BJ (cell line): ENCODE measurements around the gene CTSE. TPM values are rescaled to one million over a fixed set of nuclear protein-coding genes. Genes with fewer than 3 reads are reported as not detected.
A peak's percentile ranks its signal among the peaks of the same experiment; 100 is the strongest.

ENCODE experiments used
- CTCF ChIA-PET: fragments of 350-600 bp; formaldehyde crosslinking; extraction: SDS; loops from one replicate; lab custom pipeline; 2021; ENCODE audit warnings: antibody characterized with exemption, inconsistent platforms; lab: Yijun Ruan, JAX
- POLR2A ChIA-PET: fragments of 300-600 bp; sonication (Branson Sonifier 250); formaldehyde crosslinking; extraction: SDS; loops from one replicate; lab custom pipeline; 2021; ENCODE audit warnings: antibody characterized with exemption; lab: Charles Lee
- DNase-seq: peaks from one replicate; pipeline ENCODE4 v3.0.0-alpha.2; 2011; ENCODE audit warnings: low read depth
- H3K27me3 ChIP-seq: 2 replicates; pipeline ENCODE4 v1.6.0; 2011; ENCODE audit warnings: low read length; ENCODE audit not compliant: control insufficient read depth, insufficient read depth
- H3K36me3 ChIP-seq: 2 replicates; pipeline ENCODE4 v1.5.1; 2011; ENCODE audit warnings: low read length; ENCODE audit not compliant: control insufficient read depth, insufficient read depth
- H3K4me3 ChIP-seq: 2 replicates; pipeline ENCODE4 v1.5.1; 2011; ENCODE audit warnings: low read depth, mild to moderate bottlenecking, control low read depth, low read length
- polyA plus RNA-seq: library from polyadenylated mRNA; depleted of rRNA; stranded (reverse); fragments of >200 nt; gene quantifications from 2 replicates; pipeline ENCODE4 v1.2.3, GENCODE V29; 2011
- TF ChIP-seq, protein P1 (sequence below): IDR thresholded peaks from 2 replicates; pipeline ENCODE4 v1.5.1; 2011; ENCODE audit warnings: low read depth, mild to moderate bottlenecking, control low read depth, inconsistent platforms, low read length, moderate library complexity; ENCODE audit not compliant: insufficient read depth

CTSE gene
- polyA plus RNA-seq, 1 experiment: not detected

DNA sequence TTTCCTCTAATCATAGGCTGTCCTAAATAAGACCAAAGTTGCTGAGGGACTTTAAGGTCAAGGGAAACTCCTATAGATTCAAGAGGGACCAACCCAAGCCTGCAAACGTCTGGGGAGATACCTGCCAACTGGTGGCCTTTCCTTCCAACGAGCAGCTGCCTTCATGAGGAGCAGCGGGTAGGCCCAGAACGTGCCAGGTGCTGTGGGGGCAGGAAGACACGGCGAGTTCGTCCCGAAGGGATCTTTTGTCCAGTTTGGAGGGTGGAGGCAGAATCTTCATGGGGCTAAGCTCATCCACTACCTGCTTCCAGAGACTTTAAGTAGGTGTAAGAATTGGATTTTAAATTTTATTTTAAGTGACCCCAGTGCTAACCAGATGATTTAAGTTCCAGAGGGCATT lies 54.5 kb downstream of the CTSE start:
- CTCF ChIA-PET: interaction anchor here (0.6 to 11.9 kb wide), 5 partner anchors 8 to 178 kb away, joined by 3 to 84 read pairs (median 9); no protein-coding TSS in a partner anchor
- POLR2A ChIA-PET: no interaction called here
- TF ChIP-seq, protein P1, sequence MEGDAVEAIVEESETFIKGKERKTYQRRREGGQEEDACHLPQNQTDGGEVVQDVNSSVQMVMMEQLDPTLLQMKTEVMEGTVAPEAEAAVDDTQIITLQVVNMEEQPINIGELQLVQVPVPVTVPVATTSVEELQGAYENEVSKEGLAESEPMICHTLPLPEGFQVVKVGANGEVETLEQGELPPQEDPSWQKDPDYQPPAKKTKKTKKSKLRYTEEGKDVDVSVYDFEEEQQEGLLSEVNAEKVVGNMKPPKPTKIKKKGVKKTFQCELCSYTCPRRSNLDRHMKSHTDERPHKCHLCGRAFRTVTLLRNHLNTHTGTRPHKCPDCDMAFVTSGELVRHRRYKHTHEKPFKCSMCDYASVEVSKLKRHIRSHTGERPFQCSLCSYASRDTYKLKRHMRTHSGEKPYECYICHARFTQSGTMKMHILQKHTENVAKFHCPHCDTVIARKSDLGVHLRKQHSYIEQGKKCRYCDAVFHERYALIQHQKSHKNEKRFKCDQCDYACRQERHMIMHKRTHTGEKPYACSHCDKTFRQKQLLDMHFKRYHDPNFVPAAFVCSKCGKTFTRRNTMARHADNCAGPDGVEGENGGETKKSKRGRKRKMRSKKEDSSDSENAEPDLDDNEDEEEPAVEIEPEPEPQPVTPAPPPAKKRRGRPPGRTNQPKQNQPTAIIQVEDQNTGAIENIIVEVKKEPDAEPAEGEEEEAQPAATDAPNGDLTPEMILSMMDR: no peak

DNA sequence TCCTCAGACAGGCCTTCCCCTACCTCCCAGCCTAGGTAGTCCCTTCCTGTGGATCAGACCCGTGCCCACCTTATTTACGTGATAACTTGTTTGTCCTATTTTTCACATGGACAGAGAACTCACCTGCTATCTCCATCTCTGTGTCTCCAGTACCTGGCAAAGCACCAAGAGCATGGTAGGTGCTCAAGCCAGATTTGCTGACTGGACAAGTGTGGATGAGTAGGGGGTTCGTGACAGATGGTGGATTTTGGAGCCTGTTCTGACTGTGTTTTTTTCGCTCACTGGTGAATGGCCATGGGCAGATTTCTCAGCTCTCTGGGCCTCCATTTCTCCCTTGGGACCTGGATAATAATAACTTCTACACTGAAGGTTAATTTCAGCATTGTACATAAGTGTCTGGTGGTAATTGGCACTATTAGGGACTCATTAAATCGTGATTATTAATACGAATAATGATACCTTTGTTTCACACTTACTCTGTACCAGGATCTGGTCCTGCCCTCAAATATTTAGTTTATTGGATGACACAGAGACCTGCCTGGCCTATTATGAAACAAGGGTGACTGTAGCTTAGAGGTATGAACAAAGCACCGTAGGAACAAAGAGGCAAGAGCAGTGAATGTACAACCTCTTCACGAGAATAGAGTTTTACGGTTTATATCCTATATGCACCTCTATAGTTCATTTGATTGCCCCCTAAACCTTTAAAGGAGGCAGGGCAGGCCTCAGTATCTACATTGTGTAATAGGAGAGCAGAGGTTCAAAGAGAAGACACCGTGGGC lies 56.0 kb downstream of the CTSE start:
- Histone ChIP-seq H3K36me3 (no peaks in the 10 kb centered on the region), H3K4me3 (no peak overlapping the region), H3K27me3 (no peaks in the 10 kb centered on the region)
- CTCF ChIA-PET: interaction anchor here (0.9 to 11.9 kb wide), 6 partner anchors 10 to 176 kb away, joined by 3 to 84 read pairs (median 6); no protein-coding TSS in a partner anchor
- DNase-seq: no peak
- POLR2A ChIA-PET: no interaction called here
- TF ChIP-seq, protein P1: no peak

More for the DNA sequence above, 54.5 kb downstream of the CTSE start:
- Histone ChIP-seq H3K36me3 (no peaks in the 10 kb centered on the region), H3K4me3 (no peak overlapping the region), H3K27me3 (no peaks in the 10 kb centered on the region)
- no peak for DNase-seq

DNA sequence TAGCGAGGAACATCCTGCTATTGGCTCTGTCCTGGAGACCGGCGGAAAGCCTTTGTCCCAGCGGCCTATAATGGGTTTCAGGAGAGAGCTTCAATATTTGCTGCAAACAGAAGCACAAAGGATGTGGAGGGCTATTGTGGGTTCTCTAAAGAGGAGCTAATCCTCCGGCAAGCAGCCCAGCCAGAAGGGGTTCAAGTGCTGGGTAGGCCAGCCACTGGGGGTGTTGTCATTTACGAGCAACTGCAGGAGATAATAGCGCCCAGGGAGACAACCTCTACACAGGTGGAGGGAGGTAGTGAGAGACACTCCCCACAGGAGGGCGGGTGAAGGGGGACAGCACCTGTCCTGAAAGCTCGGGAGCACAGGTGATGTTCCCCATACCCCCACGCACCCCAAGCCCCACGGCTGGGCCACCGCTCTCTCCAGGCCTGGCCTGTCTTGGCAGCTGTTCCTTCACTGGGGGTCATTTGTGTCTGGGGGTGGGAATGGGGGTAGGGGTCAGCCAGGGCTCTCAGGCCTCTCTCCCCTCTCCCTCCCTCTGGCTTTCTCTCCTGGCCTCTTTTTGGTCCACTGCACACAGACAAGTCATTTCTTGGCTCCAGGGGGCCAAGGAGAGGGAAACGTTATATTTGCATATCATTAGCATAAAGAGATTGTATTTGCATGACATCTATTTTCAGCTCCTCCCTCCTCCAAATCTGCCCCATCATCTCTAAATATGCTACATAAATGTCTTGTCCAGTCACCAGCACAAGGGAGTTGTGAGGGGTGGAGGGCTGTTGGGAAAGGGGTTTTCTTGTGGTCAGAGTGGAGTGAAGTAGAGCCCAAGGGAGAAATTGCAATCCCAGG lies 58.4 kb downstream of the CTSE start:
- TF ChIP-seq, protein P1: no peak
- H3K36me3 ChIP-seq: no peaks in the 10 kb centered on the region
- CTCF ChIA-PET: interaction anchor here (0.8 to 11.9 kb wide), 3 partner anchors 13 to 57 kb away, joined by 3 to 84 read pairs (median 5); no protein-coding TSS in a partner anchor
- DNase-seq: no peak
- peaks cover under 1% of the 10 kb centered on the region; the same call in 1 of the 2 replicates for H3K27me3 ChIP-seq
- POLR2A ChIA-PET: no interaction called here
- no peak overlapping the region for H3K4me3 ChIP-seq

DNA sequence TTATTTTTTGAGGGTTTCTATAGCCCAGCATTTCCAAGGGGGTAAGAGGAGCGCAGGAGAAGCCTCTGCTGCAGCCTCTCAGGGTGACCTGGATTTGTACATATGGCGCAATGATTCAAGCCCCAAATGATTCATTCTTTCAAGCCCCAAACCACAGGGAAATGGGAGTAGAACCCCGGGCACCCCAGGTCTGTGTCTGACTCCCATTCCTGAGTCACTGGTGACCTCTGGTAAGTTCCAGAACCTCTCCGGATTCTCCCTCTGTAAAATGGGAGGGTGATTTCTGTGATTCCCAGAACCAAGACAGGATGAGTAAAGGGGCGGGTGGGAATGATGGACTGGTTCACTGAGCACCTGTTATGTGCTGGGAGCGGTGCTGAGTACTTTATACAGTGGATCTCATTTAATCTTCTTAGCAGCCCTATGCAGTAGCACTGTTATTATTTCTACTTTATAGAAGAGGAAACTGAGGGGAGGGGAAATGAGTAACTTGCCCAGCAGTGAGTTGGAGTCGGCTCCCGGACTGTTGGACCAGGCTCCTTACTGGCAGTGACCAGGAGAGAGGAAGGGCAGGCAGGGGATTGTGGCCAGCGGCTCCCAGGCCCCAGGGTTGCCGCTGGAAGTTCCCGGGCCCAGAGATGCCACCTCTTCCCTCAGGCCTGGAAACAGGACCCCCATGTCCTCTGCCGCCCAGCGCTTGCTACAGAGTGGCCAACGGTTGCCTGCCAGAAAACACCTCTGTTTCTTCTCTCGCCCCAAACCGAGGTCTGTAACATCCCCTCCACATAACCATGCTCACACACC lies 60.1 kb downstream of the CTSE start:
- Histone ChIP-seq H3K4me3 (no peak overlapping the region), H3K36me3 (no peaks in the 10 kb centered on the region), H3K27me3 (peaks cover 8% of the 10 kb centered on the region)
- TF ChIP-seq, protein P1: no peak
- CTCF ChIA-PET: interaction anchor here (1.2 to 11.9 kb wide), 3 partner anchors 14 to 66 kb away, joined by 3 to 84 read pairs (median 5); no protein-coding TSS in a partner anchor
- POLR2A ChIA-PET: no interaction called here
- DNase-seq: peak; percentile 42
